K562 treated with DMSO at 1 percent for 12 hours (cell line): ENCODE results near the gene STK17B. TPM values are rescaled to one million over a fixed set of nuclear protein-coding genes. Genes with fewer than 3 reads are reported as not detected.

Experiments
- total RNA-seq: library from RNA; unstranded; fragments of 300-600 nt; gene quantifications from 2 replicates; pipeline ENCODE4 v1.2.3, GENCODE V29; 2022; ENCODE audit not compliant: insufficient read depth

STK17B gene
- 2.7 and 10.6 TPM in 2 replicates for total RNA-seq

DNA sequence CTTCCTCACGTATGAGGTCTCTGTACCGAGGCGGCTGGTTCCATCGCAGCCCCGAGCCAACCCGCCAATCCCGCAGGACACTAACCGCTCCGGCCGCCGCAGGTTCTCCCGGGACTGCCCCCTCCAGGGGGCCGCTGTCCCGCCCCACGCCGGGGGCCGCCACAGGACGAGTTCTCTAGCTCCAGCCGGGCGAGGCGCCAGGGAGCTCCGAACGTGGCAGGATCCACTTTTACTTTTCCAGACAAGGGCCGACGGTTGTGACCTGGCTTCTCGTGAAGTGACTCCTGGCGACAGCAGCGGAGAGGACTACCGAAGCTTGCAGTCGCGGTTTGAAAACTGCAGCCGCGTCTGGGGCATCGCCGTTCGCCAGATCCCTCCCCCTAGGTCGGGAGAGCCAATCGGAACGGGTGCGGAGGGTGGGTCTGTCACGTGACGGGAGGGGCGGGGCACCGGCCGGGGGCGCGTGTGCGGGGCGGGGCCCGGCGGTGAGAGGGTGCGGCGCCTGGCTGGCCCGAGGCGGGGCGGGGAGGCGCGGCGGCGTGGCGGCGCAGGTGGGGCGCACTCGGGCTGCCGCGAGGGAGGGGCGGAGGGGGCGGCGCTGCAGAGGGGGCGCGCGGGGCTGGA is at the start of gene STK17B:
STK17B (minus strand) TSS at position 331 of the 624 bp plus-strand sequence. CDS start 8,195 bp downstream, outside the sequence.

Other genes starting within 250 kb of the STK17B start
- gene DNAH7, start 102.7 kb downstream of the STK17B start, total RNA-seq: 0.04 TPM in 1 of 2 replicates, not detected in the other